ENCODE data around the gene PLCD3.

The PLCD3 gene

DNA sequence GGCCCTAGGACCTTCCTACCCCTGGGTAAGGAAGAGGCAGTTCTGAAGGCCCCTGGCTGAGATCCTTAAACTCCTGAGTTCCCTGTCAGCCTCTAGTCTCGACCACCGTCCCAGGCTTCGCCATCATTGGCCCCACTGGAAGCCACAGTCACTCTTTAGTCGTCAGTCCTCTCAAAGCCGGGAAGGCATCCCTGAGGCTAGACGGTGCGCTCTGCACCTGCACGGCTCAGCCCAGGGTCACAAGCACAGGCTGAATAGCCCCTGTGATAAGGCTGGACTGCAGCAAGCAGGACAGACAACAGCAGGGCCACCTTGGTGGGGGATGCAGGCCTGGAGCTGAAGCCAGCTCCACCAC, 12.7 kb upstream of the PLCD3 start:
- Histone ChIP-seq H3K79me2 (ENCODE audit: control insufficient read depth, low read length) (peaks cover 14% of the 10 kb centered on the region), H3F3A (ENCODE audit: control insufficient read depth, insufficient read depth) (peaks cover 6% of the 10 kb centered on the region; the same call in 1 of the 2 replicates), H3K27me3 (ENCODE audit: control insufficient read depth, low read length) (peaks cover 36% of the 10 kb centered on the region), H3K4me2 (ENCODE audit: low read length) (no peak overlapping the region; the same call in 1 of the 2 replicates), H3K4me3 (ENCODE audit: low read length) (no peak overlapping the region), H3K27ac (ENCODE audit: low read depth, low read length) (no peak overlapping the region), H3K9me3 (ENCODE audit: control insufficient read depth, insufficient read depth, low read length) (no peaks in the 10 kb centered on the region), H3K9me2 (replicated peaks; ENCODE audit: control insufficient read depth, low read length) (no peaks in the 10 kb centered on the region), H4K20me1 (ENCODE audit: control insufficient read depth, insufficient read depth, low read depth, low read length) (peaks cover 7% of the 10 kb centered on the region), H3K4me1 (ENCODE audit: control insufficient read depth, low read length) (peaks cover 36% of the 10 kb centered on the region), H3K36me3 (ENCODE audit: control insufficient read depth, low read length) (peaks cover 5% of the 10 kb centered on the region; the same call in 1 of the 2 replicates)
- TF ChIP-seq, protein P1, sequence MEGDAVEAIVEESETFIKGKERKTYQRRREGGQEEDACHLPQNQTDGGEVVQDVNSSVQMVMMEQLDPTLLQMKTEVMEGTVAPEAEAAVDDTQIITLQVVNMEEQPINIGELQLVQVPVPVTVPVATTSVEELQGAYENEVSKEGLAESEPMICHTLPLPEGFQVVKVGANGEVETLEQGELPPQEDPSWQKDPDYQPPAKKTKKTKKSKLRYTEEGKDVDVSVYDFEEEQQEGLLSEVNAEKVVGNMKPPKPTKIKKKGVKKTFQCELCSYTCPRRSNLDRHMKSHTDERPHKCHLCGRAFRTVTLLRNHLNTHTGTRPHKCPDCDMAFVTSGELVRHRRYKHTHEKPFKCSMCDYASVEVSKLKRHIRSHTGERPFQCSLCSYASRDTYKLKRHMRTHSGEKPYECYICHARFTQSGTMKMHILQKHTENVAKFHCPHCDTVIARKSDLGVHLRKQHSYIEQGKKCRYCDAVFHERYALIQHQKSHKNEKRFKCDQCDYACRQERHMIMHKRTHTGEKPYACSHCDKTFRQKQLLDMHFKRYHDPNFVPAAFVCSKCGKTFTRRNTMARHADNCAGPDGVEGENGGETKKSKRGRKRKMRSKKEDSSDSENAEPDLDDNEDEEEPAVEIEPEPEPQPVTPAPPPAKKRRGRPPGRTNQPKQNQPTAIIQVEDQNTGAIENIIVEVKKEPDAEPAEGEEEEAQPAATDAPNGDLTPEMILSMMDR (IDR thresholded peaks at IDR 0.05; ENCODE audit: low read depth, low read length, poor library complexity, severe bottlenecking) = no peak
- no peak for TF ChIP-seq EZH2phosphoT487 (IDR thresholded peaks at IDR 0.05; ENCODE audit: borderline replicate concordance, low read length)

DNA sequence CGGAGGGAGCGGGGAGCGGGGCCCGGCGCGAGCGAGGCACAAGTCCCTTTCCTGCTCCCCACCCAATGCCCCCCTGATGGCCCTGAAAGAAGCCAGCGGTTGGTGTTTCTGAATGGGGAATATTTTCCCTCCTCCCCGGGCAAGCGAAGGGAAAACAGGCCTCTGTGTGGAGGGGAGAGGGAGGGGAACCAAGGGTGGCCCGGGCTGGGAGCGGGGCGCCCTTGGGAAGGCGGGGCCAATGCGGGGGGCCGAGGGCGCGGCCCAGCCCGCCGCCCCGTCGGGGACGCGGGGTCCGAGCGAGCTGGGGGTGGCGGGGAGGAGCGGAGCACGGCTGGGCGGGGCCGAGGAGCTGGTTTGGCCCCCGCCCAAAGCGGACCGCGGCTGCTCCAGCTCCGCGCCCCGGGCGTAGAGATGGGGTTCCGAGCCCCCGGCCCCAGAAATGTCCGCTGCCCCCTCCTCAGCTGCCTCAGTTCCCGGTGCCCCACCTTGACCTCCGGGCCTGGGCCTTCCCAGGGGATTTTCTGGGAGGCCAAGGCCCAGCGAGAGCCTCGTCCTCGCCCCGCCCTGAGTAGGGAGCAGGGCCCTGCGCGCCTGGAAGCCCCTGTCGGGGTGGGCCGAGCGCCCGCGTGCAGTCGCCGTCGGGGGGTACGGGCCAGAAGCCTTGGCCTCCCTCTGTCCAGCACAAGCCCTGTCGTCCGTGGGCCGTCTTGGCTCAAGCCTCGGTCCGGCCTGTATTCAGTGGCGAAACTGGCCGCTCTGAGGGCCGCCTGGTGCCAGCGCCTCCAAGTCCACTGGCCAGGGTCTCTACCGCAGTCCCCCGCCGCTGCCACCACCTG, 12.1 kb upstream of the PLCD3 start:
- Histone ChIP-seq H3K4me2 (ENCODE audit: low read length) (peak overlapping the region; percentile 48), H3K27ac (ENCODE audit: low read depth, low read length) (no peak overlapping the region), H3K9me3 (ENCODE audit: control insufficient read depth, insufficient read depth, low read length) (no peaks in the 10 kb centered on the region), H3K4me1 (ENCODE audit: control insufficient read depth, low read length) (peaks cover 30% of the 10 kb centered on the region), H3K36me3 (ENCODE audit: control insufficient read depth, low read length) (no peaks in the 10 kb centered on the region), H3K79me2 (ENCODE audit: control insufficient read depth, low read length) (peaks cover 8% of the 10 kb centered on the region; the same call in 1 of the 2 replicates), H4K20me1 (ENCODE audit: control insufficient read depth, insufficient read depth, low read depth, low read length) (peaks cover under 1% of the 10 kb centered on the region; the same call in 1 of the 2 replicates), H3K4me3 (ENCODE audit: low read length) (peak overlapping the region; percentile 21), H3K27me3 (ENCODE audit: control insufficient read depth, low read length) (peaks cover 31% of the 10 kb centered on the region), H3K9me2 (replicated peaks; ENCODE audit: control insufficient read depth, low read length) (no peaks in the 10 kb centered on the region), H3F3A (ENCODE audit: control insufficient read depth, insufficient read depth) (peaks cover 6% of the 10 kb centered on the region; the same call in 1 of the 2 replicates)
- TF ChIP-seq EZH2phosphoT487 (IDR thresholded peaks at IDR 0.05; ENCODE audit: borderline replicate concordance, low read length) = peak; percentile 61; the same call in 1 of the 2 replicates
- TF ChIP-seq, protein P1 (IDR thresholded peaks at IDR 0.05; ENCODE audit: low read depth, low read length, poor library complexity, severe bottlenecking) = no peak

DNA sequence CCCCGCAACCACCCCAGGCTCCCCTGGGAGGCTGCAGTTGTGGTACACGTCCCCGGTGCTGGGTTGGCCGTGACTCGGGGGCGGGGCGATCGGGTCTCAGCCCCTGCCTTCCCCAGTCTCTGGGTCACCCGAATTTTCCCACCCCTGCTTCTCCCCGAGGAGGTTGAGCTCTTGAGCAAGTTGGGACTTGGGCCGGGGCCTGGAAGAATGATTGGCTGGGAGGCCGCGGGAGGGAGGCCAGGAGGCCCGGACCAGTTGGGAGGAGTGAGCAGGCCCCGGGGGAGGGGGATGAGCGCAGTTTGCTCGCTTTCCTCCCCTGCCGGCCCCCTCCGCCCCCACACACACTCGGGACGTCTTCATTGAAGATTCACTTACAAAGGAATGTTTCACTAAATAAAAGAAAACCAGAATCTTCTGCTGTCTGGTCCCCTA, 11.5 kb upstream of the PLCD3 start:
- Histone ChIP-seq H3F3A (ENCODE audit: control insufficient read depth, insufficient read depth) (peaks cover 6% of the 10 kb centered on the region; the same call in 1 of the 2 replicates), H3K9me2 (replicated peaks; ENCODE audit: control insufficient read depth, low read length) (no peaks in the 10 kb centered on the region), H3K4me1 (ENCODE audit: control insufficient read depth, low read length) (peaks cover 24% of the 10 kb centered on the region), H3K4me2 (ENCODE audit: low read length) (peak overlapping the region; percentile 48), H4K20me1 (ENCODE audit: control insufficient read depth, insufficient read depth, low read depth, low read length) (no peaks in the 10 kb centered on the region), H3K27ac (ENCODE audit: low read depth, low read length) (no peak overlapping the region), H3K4me3 (ENCODE audit: low read length) (peak overlapping the region; percentile 21), H3K79me2 (ENCODE audit: control insufficient read depth, low read length) (peaks cover 3% of the 10 kb centered on the region; the same call in 1 of the 2 replicates), H3K9me3 (ENCODE audit: control insufficient read depth, insufficient read depth, low read length) (no peaks in the 10 kb centered on the region), H3K36me3 (ENCODE audit: control insufficient read depth, low read length) (no peaks in the 10 kb centered on the region), H3K27me3 (ENCODE audit: control insufficient read depth, low read length) (peaks cover 31% of the 10 kb centered on the region)
- no peak for TF ChIP-seq EZH2phosphoT487 (IDR thresholded peaks at IDR 0.05; ENCODE audit: borderline replicate concordance, low read length)
- TF ChIP-seq, protein P1 (IDR thresholded peaks at IDR 0.05; ENCODE audit: low read depth, low read length, poor library complexity, severe bottlenecking) = no peak

Measured in DOHH2 (cell line).